Sigmoid colon (tissue), 7 donors: ENCODE results near the gene TP53BP2. TPM values are rescaled to one million over a fixed set of nuclear protein-coding genes. Genes with fewer than 3 reads are reported as not detected.
"Not testable (repeated sequence)": the region's sequence is repeated elsewhere in the genome, so short reads cannot be mapped to it uniquely, and the experiment has no call there.

Experiments used
- DNase-seq: peaks from one replicate; pipeline ENCODE4 v3.0.0-alpha.2; 2019
- H3K27ac ChIP-seq, 4 donors: fragments of 200-600 bp; sonication (generic); one replicate each; pipeline ENCODE4 v1.5.1; 2016 to 2019; ENCODE audit warnings: mild to moderate bottlenecking in 1 of 4
- H3K27me3 ChIP-seq, 3 donors: fragments of 200-600 bp; sonication (generic); one replicate each; pipeline ENCODE4 v1.5.1; 2019; ENCODE audit warnings: mild to moderate bottlenecking in 1 of 3
- H3K36me3 ChIP-seq, 4 donors: fragments of 200-600 bp; sonication (generic); one replicate each; pipeline ENCODE4 v1.5.1; 2016 to 2019
- H3K4me1 ChIP-seq, 4 donors: fragments of 200-600 bp; sonication (generic); one replicate each; pipeline ENCODE4 v1.5.1; 2017 to 2019
- H3K4me3 ChIP-seq, 4 donors: fragments of 200-600 bp; sonication (generic); one replicate each; pipeline ENCODE4 v1.5.1; 2017 to 2019; ENCODE audit warnings: mild to moderate bottlenecking in 2 of 4, moderate library complexity in 1 of 4
- H3K9me3 ChIP-seq, 4 donors: fragments of 200-600 bp in 3 of 4; sonication (generic) in 3 of 4; one replicate each; pipeline versions ENCODE4 v1.5.1 to v1.6.1; 2013 to 2019
- CTCF ChIP-seq, 4 experiments: fragments of 450-650 bp in 3 of 4; fragments of 200-600 bp in 1 of 4; IDR thresholded peaks; one replicate each; pipeline ENCODE4 v1.5.1; 2016 to 2019; ENCODE audit warnings: antibody characterized with exemption in 4 of 4, mild to moderate bottlenecking in 3 of 4, moderate library complexity in 2 of 4
- EP300 ChIP-seq, 4 donors: sonication (generic); formaldehyde crosslinking; IDR thresholded peaks; one replicate each; pipeline ENCODE4 v1.6.1; 2017; ENCODE audit warnings: antibody characterized with exemption in 4 of 4
- POLR2A ChIP-seq, 2 donors: fragments of 450-650 bp; IDR thresholded peaks; one replicate each; pipeline ENCODE4 v1.6.1; 2016; ENCODE audit warnings: antibody characterized with exemption in 2 of 2, mild to moderate bottlenecking in 2 of 2, moderate library complexity in 2 of 2
- POLR2AphosphoS5 ChIP-seq, 4 donors: sonication (generic); formaldehyde crosslinking; IDR thresholded peaks; one replicate each; pipeline ENCODE4 v1.6.1; 2017; ENCODE audit warnings: antibody characterized with exemption in 4 of 4
- WGBS, 2 donors: extraction: QIAGEN DNeasy Blood & Tissue Kit; methylation state at CpG; one replicate each; pipeline ENCODE4 v1.1.7; 2013; 5-methylcytosine and 5-hydroxymethylcytosine counted together
- intact Hi-C: fragments of 100-400 bp; cut with DNase I; formaldehyde crosslinking; loops from one replicate; pipeline ENCODE4 v1.15.1; 2023
- polyA plus RNA-seq, 3 donors: library from polyadenylated mRNA; stranded (reverse); fragments of 200-250 nt; gene quantifications; one replicate each; pipeline ENCODE4 v1.2.3, GENCODE V29; 2013
- total RNA-seq, 4 donors: library from RNA; depleted of rRNA; stranded (reverse); fragments of >200 nt; gene quantifications; one replicate each; pipeline ENCODE4 v1.1.0, GENCODE V29; 2016
- donor health status: healthy with polysubstance abuse.
- donor health status: Bipolar disorder and iron deficiency.
- donor health status: healthy.

TP53BP2 gene
- total and polyA plus RNA-seq, 7 donors, result 10.2 to 28.5 (median 24.6) TPM

GRCh38 chr1:223841977-223842623, 3.6 kb downstream of the TP53BP2 start:
- H3K4me3 ChIP-seq, H3K9me3 ChIP-seq, intact Hi-C loops, H3K27me3 ChIP-seq, H3K27ac ChIP-seq, H3K36me3 ChIP-seq, DNase-seq: not testable (repeated sequence)
- 97% methylated on average over 13 of the region's 13 CpGs for WGBS, 2 donors
- peaks cover 0 to 58% (median 40%) of the 10 kb centered on the region in 4 donors for H3K4me1 ChIP-seq
- peak in 1 of 4 experiments; percentile 6 for TF ChIP-seq CTCF (IDR thresholded peaks at IDR 0.05)

- H3K27me3 ChIP-seq, result no peaks in the 10 kb centered on the region
- DNase-seq, result no peak
- no peaks in the 10 kb centered on the region for H3K9me3 ChIP-seq
- peaks cover 0 to 69% (median 50%) of the 10 kb centered on the region in 4 donors for H3K4me1 ChIP-seq
- no peak overlapping the region for H3K4me3 ChIP-seq
- peak overlapping the region in 1 of 4 donors; percentile 70 for H3K27ac ChIP-seq
- intact Hi-C loops, result no loop called here
- TF ChIP-seq CTCF (IDR thresholded peaks at IDR 0.05), result no peak
- no peak for TF ChIP-seq POLR2AphosphoS5 (IDR thresholded peaks at IDR 0.05)
- no peak for TF ChIP-seq POLR2A (IDR thresholded peaks at IDR 0.05)
- no peak for TF ChIP-seq EP300 (IDR thresholded peaks at IDR 0.05)
- H3K36me3 ChIP-seq, result no peaks in the 10 kb centered on the region
Measured at GRCh38 chr1:223840254-223840653, 5.5 kb downstream of the TP53BP2 start.

- H3K4me3 ChIP-seq, result no peak overlapping the region
- H3K36me3 ChIP-seq, result no peaks in the 10 kb centered on the region
- H3K9me3 ChIP-seq, result no peaks in the 10 kb centered on the region
- no peaks in the 10 kb centered on the region for H3K27me3 ChIP-seq
- 77 to 83% methylated on average over 5 of the region's 5 CpGs for WGBS, 2 donors
- H3K4me1 ChIP-seq, result peaks cover 0 to 70% (median 54%) of the 10 kb centered on the region in 4 donors
- no peak for DNase-seq
- intact Hi-C loops, result no loop called here
- no peak overlapping the region for H3K27ac ChIP-seq
- TF ChIP-seq POLR2A (IDR thresholded peaks at IDR 0.05) (no peak), EP300 (IDR thresholded peaks at IDR 0.05) (no peak), POLR2AphosphoS5 (IDR thresholded peaks at IDR 0.05) (no peak)
Measured at GRCh38 chr1:223838125-223838854, 7.5 kb downstream of the TP53BP2 start.

- peaks cover 0 to 71% (median 52%) of the 10 kb centered on the region in 4 donors for H3K4me1 ChIP-seq
- DNase-seq, result no peak
- no peaks in the 10 kb centered on the region for H3K9me3 ChIP-seq
- TF ChIP-seq CTCF (IDR thresholded peaks at IDR 0.05) (no peak), EP300 (IDR thresholded peaks at IDR 0.05) (no peak), POLR2AphosphoS5 (IDR thresholded peaks at IDR 0.05) (no peak), POLR2A (IDR thresholded peaks at IDR 0.05) (no peak)
- H3K27me3 ChIP-seq, result no peaks in the 10 kb centered on the region
- no peaks in the 10 kb centered on the region for H3K36me3 ChIP-seq
- 74 to 80% methylated on average over 10 of the region's 10 CpGs for WGBS, 2 donors
- intact Hi-C loops, result no loop called here
- peak overlapping the region in 2 of 4 donors; percentile 11 to 23 for H3K27ac ChIP-seq
- no peak overlapping the region for H3K4me3 ChIP-seq
Measured at GRCh38 chr1:223837687-223838086, 8.1 kb downstream of the TP53BP2 start.

GRCh38 chr1:223837206-223837605, 8.5 kb downstream of the TP53BP2 start:
- Histone ChIP-seq H3K27me3 (no peaks in the 10 kb centered on the region), H3K36me3 (no peaks in the 10 kb centered on the region), H3K9me3 (no peaks in the 10 kb centered on the region), H3K27ac (peak overlapping the region in 2 of 4 donors; percentile 11 to 23), H3K4me3 (no peak overlapping the region), H3K4me1 (peaks cover 0 to 75% (median 53%) of the 10 kb centered on the region in 4 donors)
- intact Hi-C loops, result no loop called here
- TF ChIP-seq CTCF (IDR thresholded peaks at IDR 0.05), result no peak
- no peak for TF ChIP-seq POLR2AphosphoS5 (IDR thresholded peaks at IDR 0.05)
- no peak for TF ChIP-seq EP300 (IDR thresholded peaks at IDR 0.05)
- TF ChIP-seq POLR2A (IDR thresholded peaks at IDR 0.05), result no peak
- DNase-seq, result no peak
- 72 to 76% methylated on average over 1 of the region's 1 CpG for WGBS, 2 donors
